Peyer's patch (tissue), 4 donors: Measurements from ENCODE around the gene TANGO6.

Experiments
- CTCF ChIP-seq, 6 experiments: fragments of 450-650 bp in 4 of 6; fragments of 200-600 bp in 2 of 6; sonication (generic) in 1 of 6; IDR thresholded peaks; one replicate each; pipeline ENCODE4 v1.5.1; 2017 to 2019; ENCODE audit warnings: antibody characterized with exemption in 6 of 6, mild to moderate bottlenecking in 3 of 6, moderate library complexity in 1 of 6
- POLR2A ChIP-seq, 2 donors: fragments of 450-650 bp; IDR thresholded peaks; one replicate each; pipeline ENCODE4 v1.5.1; 2017; ENCODE audit warnings: antibody characterized with exemption in 2 of 2, mild to moderate bottlenecking in 2 of 2, moderate library complexity in 2 of 2

- TF ChIP-seq CTCF (IDR thresholded peaks at IDR 0.05), result no peak
- TF ChIP-seq POLR2A (IDR thresholded peaks at IDR 0.05), result no peak
Measured at GRCh38 chr16:69079697-69080096, 236.4 kb downstream of the TANGO6 start.
